ENCODE measurements around the gene PSMD2.
"Not testable (repeated sequence)": the region's sequence is repeated elsewhere in the genome, so short reads cannot be mapped to it uniquely, and the experiment has no call there.

PSMD2 gene

DNA sequence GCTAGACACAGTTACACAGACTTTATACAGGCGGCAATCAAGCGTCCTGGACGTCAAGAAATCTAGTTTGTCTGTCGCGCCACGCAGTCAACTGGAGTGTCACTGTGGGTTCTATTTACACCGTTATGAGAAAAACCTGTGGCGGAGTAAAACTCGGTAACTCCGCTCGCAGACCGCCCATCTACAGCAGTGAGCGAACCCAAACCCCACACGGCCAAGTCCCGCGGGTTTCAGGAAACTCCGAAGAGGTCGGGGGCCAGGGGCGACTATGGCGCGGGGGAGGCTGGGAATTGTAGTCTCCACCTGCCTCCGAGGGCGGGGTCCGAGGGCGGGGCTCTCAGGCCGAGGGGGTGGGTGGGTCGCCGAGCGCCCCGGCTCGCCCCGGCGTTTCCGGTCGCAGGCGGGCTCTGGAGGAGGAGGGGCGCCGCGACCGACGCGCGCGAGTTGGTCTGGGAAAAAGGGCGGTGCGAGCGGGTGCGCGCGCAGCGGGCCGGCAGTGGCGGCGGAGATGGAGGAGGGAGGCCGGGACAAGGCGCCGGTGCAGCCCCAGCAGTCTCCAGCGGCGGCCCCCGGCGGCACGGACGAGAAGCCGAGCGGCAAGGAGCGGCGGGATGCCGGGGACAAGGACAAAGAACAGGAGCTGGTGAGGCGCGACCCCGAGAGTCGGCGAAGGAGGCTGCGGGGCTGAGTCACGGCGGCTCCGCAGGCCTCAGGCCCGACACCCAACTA, at the start of gene PSMD2:
Gene PSMD2, plus strand, starts transcription at position 483 of the 729 bp plus-strand sequence. Its CDS starts 26 bp downstream, at position 509.
- DNase-seq, result peak; percentile 90

- DNase-seq, result peak; percentile 97
Measured at GRCh38 chr3:184249412-184250166, 49.5 kb upstream of the PSMD2 start, which contains the start of gene EEF1AKMT4. Gene EEF1AKMT4 (plus strand): TSS chr3:184249672. CDS start chr3:184249695, 23 bp downstream.

GRCh38 chr3:184250167-184250828, 48.7 kb upstream of the PSMD2 start:
- peak; percentile 84 for DNase-seq

DNA sequence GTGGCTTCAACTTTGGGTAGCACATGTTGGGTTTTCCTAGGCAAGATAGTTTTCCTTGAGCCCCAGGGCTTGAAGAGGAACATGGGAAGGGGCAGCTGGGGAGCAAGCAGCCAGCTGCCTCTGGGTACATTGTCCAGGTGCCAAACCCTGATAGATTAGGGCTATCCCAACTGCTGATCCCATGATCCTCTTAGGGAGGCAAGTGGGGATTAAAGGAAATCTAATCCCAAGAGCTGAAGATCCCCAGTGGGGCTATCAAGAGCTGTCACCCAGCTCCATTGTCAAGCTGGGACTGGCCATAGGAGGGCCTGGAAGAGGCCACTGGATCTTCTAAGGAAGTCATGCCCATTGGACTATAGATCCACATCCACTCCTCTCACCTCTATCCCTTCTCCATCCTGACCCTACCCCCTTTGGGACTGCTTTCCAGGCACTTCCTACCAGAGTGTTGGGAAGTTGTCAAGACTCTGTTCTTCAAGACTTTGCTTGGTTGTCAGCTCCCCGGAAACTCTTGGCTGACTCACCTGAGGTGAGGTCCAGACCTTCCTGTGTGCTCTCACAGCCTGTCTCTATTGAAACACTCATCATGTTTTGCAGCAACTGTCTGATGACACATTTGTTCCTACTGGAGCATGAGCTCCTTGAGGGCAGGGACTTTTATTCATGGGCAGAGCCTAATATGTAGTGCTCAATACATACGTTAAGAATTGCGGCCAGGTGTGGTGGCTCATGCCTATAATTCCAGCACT, 43.6 kb upstream of the PSMD2 start:
- no peak for DNase-seq

- no peak for DNase-seq
Measured at GRCh38 chr3:184257083-184257915, 41.7 kb upstream of the PSMD2 start.

DNA sequence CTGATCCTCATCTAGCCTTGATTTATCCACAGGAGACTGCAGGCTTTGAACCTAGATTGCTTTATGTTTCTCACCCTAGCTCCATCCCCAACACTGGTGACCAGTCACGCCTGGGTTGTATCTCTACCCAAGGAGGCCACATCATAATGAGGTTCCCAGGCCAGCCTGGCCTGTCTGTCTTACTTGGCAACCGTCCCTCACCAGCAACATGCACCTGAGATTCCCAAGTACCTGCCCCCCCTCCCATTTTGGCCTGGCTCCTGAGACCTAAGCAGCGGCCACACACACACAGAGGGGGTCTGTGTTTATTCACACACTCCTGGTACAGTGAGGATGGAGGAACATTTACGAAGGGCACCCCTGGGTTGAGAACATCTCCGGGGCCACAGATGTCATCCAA, 40.1 kb upstream of the PSMD2 start:
- DNase-seq, result no peak

GRCh38 chr3:184259396-184259877, 39.6 kb upstream of the PSMD2 start:
- DNase-seq, result no peak

- DNase-seq, result no peak
Measured at GRCh38 chr3:184259878-184260723, 38.9 kb upstream of the PSMD2 start.

DNA sequence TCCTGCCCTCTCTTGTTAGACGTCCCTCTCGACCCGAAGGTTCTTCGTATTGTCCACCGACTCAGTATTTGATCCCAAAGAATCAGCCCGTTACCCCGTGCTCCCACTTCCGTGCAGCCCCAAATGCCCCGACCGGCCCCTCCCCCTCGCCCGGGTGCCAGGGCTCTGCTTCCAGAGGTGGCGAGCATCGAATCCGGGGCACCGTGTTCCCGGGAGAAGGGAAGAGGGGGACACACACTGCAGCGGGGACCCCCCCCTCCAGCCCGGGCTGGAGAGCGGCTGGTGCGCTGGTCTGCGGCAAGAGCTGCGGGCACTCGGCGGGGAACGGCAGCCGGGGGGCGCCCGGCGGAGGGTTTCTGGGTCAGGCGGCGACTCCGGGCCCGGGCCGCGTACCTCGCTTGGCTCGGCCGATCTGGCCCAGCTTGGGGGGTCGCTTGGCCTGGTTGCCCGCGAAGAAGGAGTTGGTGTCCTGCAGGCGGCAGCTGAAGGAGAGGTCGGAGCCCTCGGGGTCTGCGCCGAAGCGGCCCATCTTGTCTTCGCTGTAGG, 38.2 kb upstream of the PSMD2 start:
- no peak for DNase-seq

DNA sequence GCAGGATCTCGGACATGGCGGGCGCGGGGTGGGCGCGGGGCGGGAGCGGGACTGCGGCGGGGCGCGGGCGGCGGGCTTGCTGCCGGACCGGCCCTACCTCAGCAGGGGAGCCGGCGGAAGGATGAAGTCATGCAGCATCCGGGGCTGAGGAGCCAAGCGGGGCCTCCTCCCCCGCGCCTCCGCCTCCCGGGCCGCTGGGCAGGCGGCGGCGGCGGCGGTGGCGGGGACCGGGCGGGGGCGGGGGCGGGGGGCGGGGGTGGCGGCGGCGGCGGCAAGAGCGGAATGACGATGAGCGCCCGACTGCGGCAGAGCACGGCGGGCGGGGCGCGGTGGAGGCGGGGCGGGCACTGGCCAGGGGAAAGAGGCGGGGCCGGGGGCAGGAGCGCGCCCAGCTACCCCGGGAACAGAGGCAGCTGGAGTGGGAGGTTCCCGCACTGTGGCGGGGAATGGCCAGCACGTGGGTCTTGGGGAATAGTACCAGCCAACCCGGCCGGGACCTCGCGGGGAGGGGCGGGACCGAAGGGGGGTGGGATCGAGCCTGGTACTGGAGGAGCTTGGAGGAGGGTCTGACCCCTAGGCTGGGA, 37.7 kb upstream of the PSMD2 start, which contains the start of gene CAMK2N2:
Gene CAMK2N2, minus strand, starts transcription at position 284 of the 584 bp plus-strand sequence. Its CDS starts 268 bp downstream, at position 16.
- peak; percentile 86 for DNase-seq

DNA sequence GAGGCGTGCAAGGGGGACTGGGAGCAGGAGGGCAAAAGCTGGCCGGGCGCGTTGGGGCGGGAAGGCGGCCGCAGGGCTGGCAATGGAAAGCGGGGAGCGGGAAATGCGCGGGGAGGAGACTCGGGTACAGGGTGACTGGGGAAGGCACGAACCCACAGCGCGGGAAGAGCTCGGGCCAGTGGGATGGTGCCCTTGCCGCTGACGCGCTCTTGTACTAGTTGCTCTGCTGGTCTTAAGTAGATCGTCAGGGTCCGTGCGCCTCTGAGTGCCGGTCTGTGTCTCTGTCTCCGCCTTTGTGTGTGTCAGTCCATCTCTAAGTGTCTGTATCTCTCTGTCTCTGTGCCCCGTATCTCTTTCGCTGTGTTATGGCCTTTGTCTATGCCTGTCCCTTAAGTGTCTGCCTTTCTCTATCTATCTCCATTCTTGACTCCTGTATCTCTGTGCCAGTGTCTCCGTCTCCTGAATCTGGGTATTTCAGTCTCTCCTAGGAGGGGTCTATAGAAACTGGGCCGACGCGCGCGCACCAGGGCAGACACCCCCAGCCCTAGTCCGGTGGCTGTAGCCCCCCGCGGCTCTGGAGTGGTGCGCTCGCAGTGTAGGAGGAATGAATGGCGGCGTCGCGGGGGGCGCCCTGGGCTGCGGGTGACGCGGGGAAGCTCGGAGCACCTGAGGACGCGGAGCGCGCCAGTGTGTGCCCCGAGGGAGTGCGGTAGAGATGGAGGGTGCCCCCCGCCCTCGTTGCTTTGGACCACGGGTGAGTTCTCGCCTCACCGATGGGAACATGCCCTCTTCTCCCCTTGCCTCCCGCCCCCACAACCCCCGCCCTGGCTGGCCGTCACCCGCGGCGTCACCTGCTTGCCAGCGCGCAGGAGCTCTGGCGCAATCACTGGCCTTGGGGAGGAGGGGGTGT, 36.9 kb upstream of the PSMD2 start:
- DNase-seq, result peak; percentile 81

- peak; percentile 22 for DNase-seq
Measured at GRCh38 chr3:184262764-184263179, 36.3 kb upstream of the PSMD2 start.

DNA sequence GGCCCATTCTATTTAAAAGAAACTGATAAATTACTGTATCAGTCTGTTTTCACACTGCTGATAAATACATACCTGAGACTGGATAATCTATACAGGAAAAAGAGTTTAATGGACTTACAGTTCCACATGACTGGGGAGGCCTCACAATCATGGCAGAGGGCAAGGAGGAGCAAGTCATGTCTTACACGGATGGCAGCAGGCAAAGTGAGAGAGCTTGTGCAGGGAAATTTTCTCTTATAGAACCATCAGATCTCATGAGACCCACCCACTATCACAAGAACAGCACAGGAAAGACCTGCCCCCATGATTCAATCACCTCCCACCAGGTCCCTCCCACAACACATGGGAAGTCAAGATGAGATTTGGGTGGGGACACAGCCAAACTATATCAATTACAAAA, 31.8 kb upstream of the PSMD2 start:
- not testable (repeated sequence) for DNase-seq

DNA sequence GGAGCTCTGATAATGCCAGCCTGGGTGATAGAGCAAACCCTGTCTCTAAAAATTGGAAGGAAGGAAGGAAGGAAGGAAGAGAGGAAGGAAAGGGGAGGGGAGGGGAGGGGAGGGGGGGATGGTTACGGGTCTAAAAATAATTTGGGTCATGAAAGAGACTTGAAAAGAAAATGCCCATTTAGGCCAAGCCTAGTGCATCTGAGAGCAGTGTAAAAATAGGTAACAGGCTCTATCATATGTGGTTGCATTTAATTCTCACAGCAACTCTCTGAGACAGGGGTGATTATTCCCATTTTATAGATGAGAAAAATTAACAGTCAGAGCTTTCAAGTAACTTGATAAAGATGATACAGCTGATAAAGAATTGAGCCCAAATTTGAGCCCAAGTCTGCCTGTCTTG, 26.8 kb upstream of the PSMD2 start:
- no peak for DNase-seq

DNA sequence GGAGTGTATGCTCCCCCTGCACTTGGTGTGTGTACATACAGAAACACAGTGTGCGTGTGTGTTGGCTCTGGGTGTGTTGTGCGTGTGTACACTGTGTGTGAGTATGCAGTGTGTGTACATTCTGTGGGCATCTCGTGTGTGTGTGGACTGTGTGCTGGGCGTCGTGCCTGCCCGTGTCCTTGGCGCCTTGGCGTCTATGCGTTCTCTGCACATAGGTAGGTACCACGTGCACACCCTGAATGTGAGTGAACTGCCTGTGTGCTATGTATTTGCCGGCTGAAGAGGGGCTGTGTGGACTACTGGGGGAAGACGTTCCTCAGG, 23.7 kb upstream of the PSMD2 start:
- no peak for DNase-seq

GRCh38 chr3:184275961-184276910, 22.8 kb upstream of the PSMD2 start, which contains the start of gene ECE2:
Gene ECE2 (plus strand): TSS chr3:184276022. CDS start chr3:184276154, 132 bp downstream.
- no peak for DNase-seq

GRCh38 chr3:184277366-184277765, 21.7 kb upstream of the PSMD2 start:
- no peak for DNase-seq

- no peak for DNase-seq
Measured at GRCh38 chr3:184282941-184283340, 16.1 kb upstream of the PSMD2 start.

Data from DMS153 (cell line).